Muscle of arm (tissue), 12 donors: ENCODE measurements around the gene ZCCHC24. TPM values are rescaled to one million over a fixed set of nuclear protein-coding genes. Genes with fewer than 3 reads are reported as not detected.

Experiments used
- DNase-seq: peaks from one replicate; pipeline ENCODE4 v3.0.0-alpha.2; 2013
- polyA plus RNA-seq, 12 donors: library from polyadenylated mRNA; unstranded; fragments of 120-200 nt; gene quantifications; one replicate each; pipeline ENCODE4 v1.2.1, GENCODE V29; 2013; ENCODE audit not compliant: insufficient read length in 12 of 12

Gene ZCCHC24
- polyA plus RNA-seq, 12 donors, result 47.0 to 84.0 (median 60.4) TPM; not detected in 1

GRCh38 chr10:79400146-79401004 is 45.0 kb downstream of the ZCCHC24 start:
- DNase-seq, result no peak

GRCh38 chr10:79399223-79399831 is 46.1 kb downstream of the ZCCHC24 start:
- peak; percentile 85 for DNase-seq

GRCh38 chr10:79398642-79399041 is 46.8 kb downstream of the ZCCHC24 start:
- no peak for DNase-seq

GRCh38 chr10:79397575-79398303 is 47.7 kb downstream of the ZCCHC24 start:
- DNase-seq, result no peak

- no peak for DNase-seq
These were observed 48.4 kb downstream of the ZCCHC24 start for GRCh38 chr10:79397051-79397450.

- DNase-seq, result no peak
These were observed 48.9 kb downstream of the ZCCHC24 start for GRCh38 chr10:79396520-79396919.

- no peak for DNase-seq
These were observed 50.8 kb downstream of the ZCCHC24 start for GRCh38 chr10:79394664-79395063.

- DNase-seq, result no peak
These were observed 51.4 kb downstream of the ZCCHC24 start for GRCh38 chr10:79393924-79394610.

GRCh38 chr10:79393221-79393923 is 52.1 kb downstream of the ZCCHC24 start:
- DNase-seq, result no peak

- no peak for DNase-seq
These were observed 52.8 kb downstream of the ZCCHC24 start for GRCh38 chr10:79392506-79393176.

GRCh38 chr10:79392020-79392398 is 53.4 kb downstream of the ZCCHC24 start:
- DNase-seq, result no peak

- no peak for DNase-seq
These were observed 54.0 kb downstream of the ZCCHC24 start for GRCh38 chr10:79391231-79392019.

GRCh38 chr10:79390551-79391229 is 54.7 kb downstream of the ZCCHC24 start:
- no peak for DNase-seq

GRCh38 chr10:79390057-79390456 is 55.4 kb downstream of the ZCCHC24 start:
- DNase-seq, result no peak

GRCh38 chr10:79387974-79388850 is 57.2 kb downstream of the ZCCHC24 start:
- no peak for DNase-seq

- DNase-seq, result no peak
These were observed 57.9 kb downstream of the ZCCHC24 start for GRCh38 chr10:79387466-79387973.

GRCh38 chr10:79386637-79387465 is 58.6 kb downstream of the ZCCHC24 start:
- DNase-seq, result no peak
